Head of caudate nucleus (tissue), 42 donors: Measurements from ENCODE around the gene FRMD5.
"Not testable (repeated sequence)": the region's sequence is repeated elsewhere in the genome, so short reads cannot be mapped to it uniquely, and the experiment has no call there.

Experiments
- DNase-seq, 42 donors: peaks; one replicate each; pipeline versions ENCODE4 v3.0.0 to v3.0.0-alpha.2; 2020 to 2021; ENCODE audit warnings: mixed read lengths in 7 of 42
- intact Hi-C: fragments of 100-400 bp; cut with DNase I; formaldehyde crosslinking; loops from one replicate; pipeline ENCODE4 v1.15.0; 2022

The FRMD5 gene

DNA sequence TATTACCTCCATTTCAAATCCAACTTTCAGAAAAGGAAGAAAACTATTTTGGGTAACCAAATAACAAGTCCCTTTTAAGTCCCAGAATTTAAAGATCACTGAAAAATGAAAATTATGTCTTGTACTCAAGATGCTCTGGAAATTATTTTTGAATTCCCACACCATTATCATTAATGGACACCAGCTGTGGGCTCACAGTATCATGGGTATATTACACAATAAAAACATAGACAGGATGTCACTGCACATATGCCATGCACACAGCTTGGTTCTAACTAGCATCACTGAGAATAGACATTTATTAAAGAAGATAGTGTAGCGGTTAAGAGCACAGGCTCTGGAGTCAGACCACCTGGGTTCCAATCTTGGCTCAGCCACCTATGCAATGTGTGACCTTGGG, 130.4 kb downstream of the FRMD5 start:
- intact Hi-C loops = loop anchor here (10.0 kb wide), 1 partner anchor 160 kb away; no protein-coding TSS in a partner anchor
- no peak for DNase-seq

- no peak for DNase-seq
- intact Hi-C loops = no loop called here
These were observed 136.9 kb downstream of the FRMD5 start for GRCh38 chr15:44058126-44058525.

DNA sequence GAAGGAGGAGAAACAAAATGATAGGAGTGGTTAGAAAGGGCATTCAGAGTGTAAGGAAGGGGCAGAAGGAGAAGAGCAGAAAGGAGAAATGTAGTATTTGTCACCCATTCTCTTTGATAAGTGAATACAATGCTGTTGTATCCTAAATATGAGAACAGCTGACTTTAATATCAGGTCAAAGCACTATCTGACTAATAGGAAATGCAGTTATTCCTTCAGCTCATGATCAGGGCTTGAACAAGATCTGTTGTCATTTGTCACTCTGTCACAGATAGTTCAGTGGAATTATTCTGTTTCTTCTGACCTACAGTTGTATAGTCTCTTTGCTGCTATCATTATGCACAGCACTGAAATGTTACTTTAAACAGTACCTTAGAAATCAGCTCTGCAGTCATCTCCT, 149.4 kb downstream of the FRMD5 start:
- intact Hi-C loops = no loop called here
- DNase-seq = no peak

DNA sequence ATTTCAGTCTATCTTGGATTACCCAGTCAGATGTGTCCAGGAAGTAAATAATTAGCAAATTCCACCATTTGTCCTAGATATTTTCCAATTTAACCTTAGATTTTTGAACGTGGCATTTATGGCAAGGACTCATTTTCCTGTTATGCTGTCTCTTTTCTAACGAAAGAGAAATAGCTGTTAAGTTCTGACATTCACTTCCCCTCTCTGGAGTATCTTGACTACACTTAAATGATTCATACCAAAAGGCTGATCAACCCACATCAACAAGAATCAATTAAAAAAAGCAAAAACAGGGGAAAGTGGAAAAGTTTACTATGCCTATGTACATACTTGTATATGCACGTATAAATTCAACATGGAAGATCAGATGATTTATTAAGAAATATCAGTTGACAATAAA, 149.9 kb downstream of the FRMD5 start:
- intact Hi-C loops = no loop called here

GRCh38 chr15:44038755-44039191, 156.3 kb downstream of the FRMD5 start:
- DNase-seq = peak in 4 of 42 donors; percentile 3 to 6 (median 5)
- intact Hi-C loops = loop anchor here (10.0 kb wide), 1 partner anchor 134 kb away; no protein-coding TSS in a partner anchor

More for the DNA sequence above, 149.9 kb downstream of the FRMD5 start:
- DNase-seq = no peak

DNA sequence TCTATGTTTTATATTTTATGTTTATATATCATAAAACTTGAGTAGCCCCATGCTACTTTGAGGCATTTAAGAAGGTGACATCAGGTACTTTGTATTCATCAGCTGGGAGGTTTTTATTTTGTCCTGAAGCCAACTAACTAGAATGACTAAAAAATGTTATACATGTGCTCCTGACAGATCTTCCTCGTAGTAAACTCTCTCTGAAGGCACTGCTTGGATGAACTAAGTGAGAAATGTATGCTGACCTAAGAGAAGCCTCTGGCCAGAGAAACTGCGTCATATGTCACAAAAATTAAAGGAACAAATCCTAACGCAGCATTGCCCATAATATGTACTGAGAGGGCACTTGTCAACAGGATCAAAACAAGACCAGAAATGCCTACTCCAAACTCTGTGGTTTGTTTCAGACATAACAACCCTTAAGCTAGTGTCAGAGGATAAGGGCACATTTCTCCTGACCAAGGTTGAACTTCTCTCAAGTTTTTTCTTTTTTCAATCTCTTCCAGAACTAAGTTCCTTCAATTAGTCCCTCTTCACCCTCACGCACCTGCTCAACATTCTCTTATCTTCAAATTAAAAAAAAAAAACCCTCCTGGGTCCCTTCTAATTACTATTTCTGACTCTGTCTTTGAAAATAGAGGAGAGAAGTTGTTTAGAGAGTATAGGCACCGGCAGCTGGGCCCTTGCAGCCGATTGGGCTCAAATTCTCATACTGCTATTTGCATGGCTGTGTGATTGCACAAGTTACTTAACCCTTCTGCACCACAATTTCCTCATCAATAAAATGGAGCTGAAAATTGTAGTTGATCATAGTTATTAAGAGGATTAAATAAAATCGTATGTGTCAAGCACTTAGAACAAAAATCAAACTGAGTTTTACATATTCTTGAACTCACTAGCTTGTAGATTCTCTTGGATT, 159.0 kb downstream of the FRMD5 start:
- intact Hi-C loops = loop anchor here (10.0 kb wide), 1 partner anchor 131 kb away; no protein-coding TSS in a partner anchor
- no peak for DNase-seq

GRCh38 chr15:44034933-44035624, 160.0 kb downstream of the FRMD5 start:
- DNase-seq = peak in 1 of 42 donors; percentile 12
- intact Hi-C loops = loop anchor here (10.0 kb wide), 1 partner anchor 130 kb away; no protein-coding TSS in a partner anchor

- intact Hi-C loops = loop anchor here (10.0 kb wide), 1 partner anchor 130 kb away; no protein-coding TSS in a partner anchor
- no peak for DNase-seq
These were observed 160.7 kb downstream of the FRMD5 start for GRCh38 chr15:44034334-44034733.

DNA sequence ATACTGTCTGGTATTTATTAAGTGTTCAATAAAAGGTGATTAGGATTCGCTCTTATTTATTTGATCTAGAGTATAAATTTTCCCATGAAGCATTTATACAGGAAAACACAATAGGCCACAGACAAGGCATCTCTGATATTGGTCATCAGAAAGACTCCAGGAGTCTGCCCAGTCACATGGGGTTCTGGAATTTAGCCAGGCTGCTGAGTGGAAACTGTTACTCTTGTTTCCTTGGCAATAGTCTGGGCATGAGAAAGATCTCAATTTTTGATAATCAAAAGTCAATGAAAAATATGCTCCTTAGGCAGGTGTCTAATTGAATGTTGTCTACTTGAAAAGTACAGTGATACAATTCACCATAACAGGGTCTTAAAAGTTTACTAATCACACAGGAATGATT, 161.2 kb downstream of the FRMD5 start:
- DNase-seq = peak in 37 of 42 donors; percentile 4 to 89 (median 55)
- intact Hi-C loops = loop anchor here (10.0 kb wide), 1 partner anchor 129 kb away; no protein-coding TSS in a partner anchor

DNA sequence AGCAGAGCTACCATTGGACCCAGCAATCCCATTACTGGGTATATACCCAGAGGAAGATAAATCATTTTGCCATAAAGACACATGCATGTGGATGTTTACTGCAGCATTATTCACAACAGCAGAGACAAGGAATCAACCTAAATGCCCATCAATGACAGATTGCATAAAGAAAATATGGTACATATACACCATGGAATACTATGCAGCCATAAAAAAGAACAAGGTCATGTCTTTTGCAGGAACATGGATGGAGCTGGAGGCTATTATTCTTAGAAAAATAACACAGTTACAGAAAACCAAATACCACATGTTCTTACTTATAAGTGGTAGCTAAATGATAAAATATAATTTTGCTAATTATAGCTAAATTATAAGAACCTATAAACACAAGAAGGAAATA, 162.3 kb downstream of the FRMD5 start:
- DNase-seq = not testable (repeated sequence)
- intact Hi-C loops = loop anchor here (10.0 kb wide), 1 partner anchor 128 kb away; no protein-coding TSS in a partner anchor

DNA sequence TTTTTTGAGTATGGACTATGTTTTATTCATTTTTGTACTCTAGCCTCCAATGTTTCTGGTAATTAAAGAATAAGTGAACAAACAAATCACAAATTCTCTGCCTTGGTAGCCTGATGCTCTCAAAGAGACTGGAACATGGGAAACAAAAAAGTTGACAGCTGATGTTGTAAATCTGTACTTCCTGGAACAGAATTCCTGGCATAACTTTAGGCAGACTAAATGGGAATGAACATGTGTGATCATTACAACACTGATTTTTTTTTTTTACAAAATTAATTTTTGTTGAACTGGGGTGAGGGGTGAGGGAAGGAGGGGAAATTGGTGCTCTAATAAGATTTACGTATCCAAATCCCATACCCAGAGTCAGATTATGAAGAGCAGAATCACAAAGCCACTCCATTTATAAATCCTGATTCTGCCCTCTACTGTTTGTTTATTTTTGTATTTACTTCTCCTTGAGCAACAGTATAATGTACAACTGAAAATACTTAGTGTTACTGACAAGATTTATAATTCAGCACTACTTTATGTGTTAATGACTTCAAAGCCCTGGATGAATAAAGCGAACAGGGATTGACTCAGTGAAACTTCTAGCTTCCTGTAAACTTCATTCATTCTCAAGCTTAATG, 165.0 kb downstream of the FRMD5 start:
- DNase-seq = no peak
- intact Hi-C loops = loop anchor here (10.0 kb wide), 1 partner anchor 125 kb away; no protein-coding TSS in a partner anchor

DNA sequence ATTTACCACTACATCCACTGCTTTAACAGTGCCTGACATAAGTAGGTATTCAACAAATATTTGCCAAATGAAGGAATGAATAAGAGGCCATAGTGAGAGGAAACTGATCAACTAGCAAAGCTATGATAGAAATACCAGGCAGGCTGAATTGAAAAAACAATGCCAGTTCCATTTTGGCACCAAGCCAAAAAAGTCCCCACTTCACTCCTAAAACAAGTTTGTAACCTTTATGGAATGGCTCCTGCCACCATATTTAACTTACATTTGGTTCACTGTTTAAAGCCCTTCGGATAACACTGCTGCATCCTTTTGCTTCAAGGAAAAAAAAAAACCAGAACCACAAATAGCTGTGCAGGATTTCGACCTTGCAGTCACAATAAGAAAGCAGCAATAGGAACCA, 166.1 kb downstream of the FRMD5 start:
- peak in 2 of 42 donors; percentile 23 to 65 for DNase-seq
- intact Hi-C loops = no loop called here

- no peak for DNase-seq
- intact Hi-C loops = no loop called here
These were observed 166.7 kb downstream of the FRMD5 start for GRCh38 chr15:44028349-44028748.

DNA sequence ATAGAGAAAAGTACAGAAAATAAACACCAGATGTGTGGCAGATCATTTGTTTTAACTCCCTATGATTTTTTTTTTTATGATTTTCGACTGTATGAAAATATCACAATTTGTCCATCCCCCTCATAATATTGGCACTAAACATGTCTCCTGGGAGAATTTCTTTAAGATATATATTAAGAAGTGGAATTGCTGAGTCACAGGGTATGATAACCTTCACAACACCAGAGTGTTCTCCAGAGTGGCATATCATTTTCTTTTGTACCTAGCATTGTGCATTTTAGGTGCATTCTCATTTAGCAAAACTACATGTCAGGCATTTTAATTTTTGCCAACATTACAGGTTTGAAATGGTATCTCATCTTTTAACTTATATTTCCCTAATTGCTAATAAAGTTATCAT, 170.9 kb downstream of the FRMD5 start:
- intact Hi-C loops = no loop called here

DNA sequence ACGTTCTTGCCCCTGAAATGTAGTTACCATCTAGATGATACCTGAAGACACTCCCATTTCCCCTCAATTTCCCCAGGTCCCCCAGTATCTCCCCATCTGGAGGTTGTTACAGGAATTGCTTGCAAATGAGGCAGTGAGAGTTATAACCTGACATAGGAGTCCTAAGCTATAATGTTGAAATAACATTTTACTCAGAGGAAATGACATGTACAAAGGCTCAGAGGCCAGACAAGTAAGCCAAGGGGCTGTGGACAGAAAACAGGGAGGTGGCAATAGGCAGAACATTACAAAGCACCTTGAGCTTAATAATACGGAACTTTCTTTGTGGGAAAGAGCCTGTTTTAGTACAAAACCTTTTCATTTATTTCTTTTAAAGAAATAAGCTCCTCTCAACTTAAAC, 171.9 kb downstream of the FRMD5 start:
- no peak for DNase-seq
- intact Hi-C loops = no loop called here

More for the DNA sequence above, 170.9 kb downstream of the FRMD5 start:
- DNase-seq = no peak

DNA sequence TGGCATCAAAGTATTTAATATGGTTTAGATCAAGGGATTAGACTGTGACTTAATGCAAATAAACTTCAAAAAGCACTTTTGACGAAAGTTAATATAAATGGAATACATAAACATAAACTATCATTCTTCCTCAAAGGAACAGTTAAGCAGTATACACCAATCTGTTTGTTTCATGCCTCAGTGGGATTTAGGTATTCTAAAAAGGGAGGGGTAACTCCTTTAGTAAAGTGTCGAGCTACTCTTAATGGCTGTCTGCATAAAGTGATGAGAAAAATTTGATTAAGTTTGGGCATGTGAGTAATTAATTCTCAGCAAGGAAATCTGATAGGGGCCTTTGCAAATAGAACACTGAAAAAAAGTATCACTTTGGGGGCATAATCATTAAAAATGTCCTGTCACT, 176.9 kb downstream of the FRMD5 start:
- no peak for DNase-seq
- intact Hi-C loops = no loop called here

- no peak for DNase-seq
- intact Hi-C loops = no loop called here
These were observed 179.3 kb downstream of the FRMD5 start for GRCh38 chr15:44015545-44016305.

DNA sequence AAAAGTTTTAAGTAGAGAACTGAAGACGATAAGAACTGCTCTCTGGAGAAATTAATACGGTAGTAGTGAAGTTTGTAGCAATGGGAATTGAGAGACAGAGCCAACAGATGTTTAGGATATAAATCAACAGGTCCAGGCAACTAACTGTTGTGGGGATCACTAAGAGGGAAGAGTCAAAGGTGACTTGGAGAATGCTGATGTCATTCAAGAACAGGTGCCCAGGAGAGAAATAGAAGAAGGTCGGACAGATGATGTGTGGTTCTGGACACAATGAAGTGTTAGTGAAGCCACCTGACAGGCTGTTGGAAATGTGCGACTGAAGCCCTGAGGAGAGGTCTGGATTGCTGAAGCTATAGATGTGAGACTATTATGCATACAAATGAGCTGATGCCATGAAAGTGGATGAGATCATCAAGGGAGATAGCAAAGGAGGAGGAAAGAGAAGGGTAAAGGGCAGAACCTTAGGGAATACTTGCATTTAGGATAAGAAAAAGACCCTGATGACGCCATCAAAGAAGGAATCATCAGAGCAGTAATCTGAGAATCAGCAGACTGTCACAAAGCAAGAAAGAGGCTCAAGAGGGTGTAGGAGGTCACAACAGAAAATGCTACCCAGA, 183.7 kb downstream of the FRMD5 start:
- intact Hi-C loops = no loop called here
- DNase-seq = no peak
